WTC11 (cell line): ENCODE results near the gene SYNGR1. TPM values are rescaled to one million over a fixed set of nuclear protein-coding genes. Genes with fewer than 3 reads are reported as not detected.
A peak's percentile ranks its signal among the peaks of the same experiment; 100 is the strongest.

Experiments used
- ATAC-seq: fragments of 200-7000 bp; cut with Tn5 transposase; 2 replicates; pipeline ENCODE4 v1.10.0; 2021; ENCODE audit warnings: mild to moderate bottlenecking, moderate library complexity
- CTCF ChIA-PET: fragments of 300-600 bp; sonication (Branson Sonifier 250); formaldehyde crosslinking; loops from one replicate; lab custom pipeline; 2021; ENCODE audit warnings: antibody characterized with exemption; lab: Charles Lee
- POLR2A ChIA-PET: fragments of 350-600 bp; sonication (Branson Sonifier 250); formaldehyde crosslinking; loops from one replicate; lab custom pipeline; 2021; ENCODE audit warnings: antibody characterized with exemption; lab: Charles Lee
- DNase-seq: peaks from one replicate; pipeline ENCODE4 v3.0.0; 2021; ENCODE audit warnings: low spot score
- H3K27ac Mint-ChIP-seq: 2 replicates; pipeline ENCODE4 v1.8.0; 2021; ENCODE audit warnings: mixed read lengths
- H3K27me3 Mint-ChIP-seq: 2 replicates; pipeline ENCODE4 v1.8.0; 2021; ENCODE audit warnings: low read depth, mild to moderate bottlenecking, moderate library complexity, mixed read lengths
- H3K36me3 Mint-ChIP-seq: 2 replicates; pipeline ENCODE4 v1.8.0; 2021; ENCODE audit warnings: mixed read lengths
- H3K4me1 Mint-ChIP-seq: 2 replicates; pipeline ENCODE4 v1.8.0; 2022; ENCODE audit warnings: mixed read lengths
- H3K4me3 Mint-ChIP-seq: 2 replicates; pipeline ENCODE4 v1.8.0; 2021; ENCODE audit warnings: mild to moderate bottlenecking, moderate library complexity, mixed read lengths
- H3K9me3 Mint-ChIP-seq: 2 replicates; pipeline ENCODE4 v1.8.0; 2021; ENCODE audit warnings: mixed read lengths
- AR ChIP-seq: fragments of 250-450 bp; sonication (Bioruptor Pico); IDR thresholded peaks from 2 replicates; pipeline ENCODE4 v1.9.0; 2021; ENCODE audit warnings: mild to moderate bottlenecking
- ARID4B ChIP-seq: sonication (generic); formaldehyde crosslinking; IDR thresholded peaks from 2 replicates; pipeline ENCODE4 v1.8.0; 2023; ENCODE audit warnings: missing genetic modification reagents, mild to moderate bottlenecking, borderline replicate concordance
- CBFB ChIP-seq: sonication (generic); formaldehyde crosslinking; IDR thresholded peaks from 2 replicates; pipeline ENCODE4 v1.8.1; 2022; ENCODE audit warnings: mild to moderate bottlenecking, low read depth, missing genetic modification reagents
- ELF4 ChIP-seq: sonication (generic); formaldehyde crosslinking; IDR thresholded peaks from 2 replicates; pipeline ENCODE4 v1.8.1; 2022; ENCODE audit warnings: low read depth, mild to moderate bottlenecking, moderate library complexity, missing genetic modification reagents
- ETV6 ChIP-seq: sonication (generic); formaldehyde crosslinking; IDR thresholded peaks from 2 replicates; pipeline ENCODE4 v1.8.1; 2022; ENCODE audit warnings: mild to moderate bottlenecking, missing genetic modification reagents
- FOXJ3 ChIP-seq: sonication (generic); formaldehyde crosslinking; IDR thresholded peaks from 2 replicates; pipeline ENCODE4 v1.9.0; 2021; ENCODE audit warnings: missing genetic modification reagents, mild to moderate bottlenecking, borderline replicate concordance
- FOXP4 ChIP-seq: sonication (generic); formaldehyde crosslinking; IDR thresholded peaks from 2 replicates; pipeline ENCODE4 v1.8.0; 2022; ENCODE audit warnings: mild to moderate bottlenecking, missing genetic modification reagents
- HMGA2 ChIP-seq: fragments of 250-450 bp; sonication (Bioruptor Pico); IDR thresholded peaks from 2 replicates; pipeline ENCODE4 v1.4.0; 2021; ENCODE audit warnings: mild to moderate bottlenecking, moderate library complexity
- IRF2 ChIP-seq: sonication (generic); formaldehyde crosslinking; IDR thresholded peaks from 2 replicates; pipeline ENCODE4 v1.8.0; 2022; ENCODE audit warnings: low read depth, missing genetic modification reagents, borderline replicate concordance
- NFE2L1 ChIP-seq: sonication (generic); formaldehyde crosslinking; IDR thresholded peaks from 2 replicates; pipeline ENCODE4 v1.8.1; 2023; ENCODE audit warnings: missing genetic modification reagents
- RELA ChIP-seq: sonication (generic); formaldehyde crosslinking; IDR thresholded peaks from 2 replicates; pipeline ENCODE4 v1.8.1; 2022; ENCODE audit warnings: missing genetic modification reagents, mild to moderate bottlenecking, borderline replicate concordance
- SP1 ChIP-seq: sonication (generic); formaldehyde crosslinking; conservative IDR thresholded peaks from 2 replicates; pipeline ENCODE4 v1.8.1; 2022; ENCODE audit warnings: missing genetic modification reagents
- TCF7 ChIP-seq: sonication (generic); formaldehyde crosslinking; IDR thresholded peaks from 2 replicates; pipeline ENCODE4 v1.8.0; 2022; ENCODE audit warnings: mild to moderate bottlenecking, low read depth, missing genetic modification reagents, moderate library complexity
- TEAD1 ChIP-seq: sonication (generic); formaldehyde crosslinking; IDR thresholded peaks from 2 replicates; pipeline ENCODE4 v1.8.0; 2022; ENCODE audit warnings: mild to moderate bottlenecking, missing genetic modification reagents
- USF2 ChIP-seq: sonication (generic); formaldehyde crosslinking; IDR thresholded peaks from 2 replicates; pipeline ENCODE4 v1.8.1; 2023; ENCODE audit warnings: mild to moderate bottlenecking, missing genetic modification reagents, moderate library complexity
- ZNF423 ChIP-seq: fragments of 250-450 bp; sonication (Bioruptor Pico); IDR thresholded peaks from 2 replicates; pipeline ENCODE4 v2.1.2; 2022; ENCODE audit warnings: mild to moderate bottlenecking, moderate library complexity
- ZNF425 ChIP-seq: fragments of 250-450 bp; sonication (Bioruptor Pico); conservative IDR thresholded peaks from 2 replicates; pipeline ENCODE4 v1.9.0; 2021; ENCODE audit warnings: mild to moderate bottlenecking
- total RNA-seq: library from RNA; stranded (reverse); gene quantifications from 3 replicates; pipeline ENCODE4 v1.2.3, GENCODE V29; 2021

The SYNGR1 gene
- total RNA-seq, 1 experiment from 2014 or later: 35.3 TPM

- Mint-ChIP-seq H3K27me3 (peaks cover 7% of the 10 kb centered on the region), H3K36me3 (no peaks in the 10 kb centered on the region), H3K4me1 (peaks cover 27% of the 10 kb centered on the region), H3K9me3 (no peaks in the 10 kb centered on the region), H3K27ac (peak overlapping the region; percentile 68), H3K4me3 (peak overlapping the region; percentile 75)
- DNase-seq (no peak), ATAC-seq (no peak)
- CTCF ChIA-PET: interaction anchor here (1.4 to 4.1 kb wide), 3 partner anchors 8 to 178 kb away, joined by 3 to 20 read pairs (median 6); no protein-coding TSS in a partner anchor
- POLR2A ChIA-PET: no interaction called here
- TF ChIP-seq HMGA2 (CRISPR knock-in tag) (no peak), NFE2L1 (CRISPR knock-in tag) (no peak), SP1 (CRISPR knock-in tag) (no peak), USF2 (CRISPR knock-in tag) (0 out of 2 replicates have a peak, but pooled peaks have one; percentile 12), TCF7 (no peak), RELA (CRISPR knock-in tag) (no peak)
These were observed 1.2 kb downstream of the SYNGR1 start for GRCh38 chr22:39350757-39351688.

- POLR2A ChIA-PET: interaction anchor here (0.5 to 0.9 kb wide), 2 partner anchors 136 to 168 kb away, joined by 3 read pairs; partner anchors contain the start of gene ATF4
- CTCF ChIA-PET: interaction anchor here (1.4 to 4.1 kb wide), 3 partner anchors 9 to 177 kb away, joined by 3 to 20 read pairs (median 6); no protein-coding TSS in a partner anchor
- no peaks in the 10 kb centered on the region for H3K36me3 Mint-ChIP-seq
- peak overlapping the region; percentile 75 for H3K4me3 Mint-ChIP-seq
- peaks cover 5% of the 10 kb centered on the region for H3K27me3 Mint-ChIP-seq
- H3K27ac Mint-ChIP-seq: peak overlapping the region; percentile 68
- H3K4me1 Mint-ChIP-seq: peaks cover 27% of the 10 kb centered on the region
- DNase-seq (peak; percentile 44), ATAC-seq (peak; percentile 16)
- no peaks in the 10 kb centered on the region for H3K9me3 Mint-ChIP-seq
- TF ChIP-seq ZNF425 (CRISPR knock-in tag) (no peak), TEAD1 (CRISPR knock-in tag) (0 out of 2 replicates have a peak, but pooled peaks have one; percentile 13), AR (CRISPR knock-in tag) (no peak), FOXJ3 (CRISPR knock-in tag) (no peak), ARID4B (0 out of 2 replicates have a peak, but pooled peaks have one; percentile 15), RELA (CRISPR knock-in tag) (no peak), CBFB (CRISPR knock-in tag) (no peak), IRF2 (CRISPR knock-in tag) (no peak), SP1 (CRISPR knock-in tag) (no peak), FOXP4 (0 out of 2 replicates have a peak, but pooled peaks have one; percentile 29), ZNF423 (CRISPR knock-in tag) (peak; percentile 57; the same call in 1 of the 2 replicates), ETV6 (CRISPR knock-in tag) (peak; percentile 33; the same call in 1 of the 2 replicates), ELF4 (CRISPR knock-in tag) (no peak)
These were observed 2.0 kb downstream of the SYNGR1 start for GRCh38 chr22:39351689-39352214.
